Activated CD4-positive, alpha-beta T cell treated with anti-CD3 and anti-CD28 coated beads, Interleukin-2, amount 50 U/mL, for 16 hours (primary cell): ENCODE results near the gene ZNF841.
"Not testable (repeated sequence)": the region's sequence is repeated elsewhere in the genome, so short reads cannot be mapped to it uniquely, and the experiment has no call there.

Source experiments
- DNase-seq: peaks from one replicate; pipeline ENCODE4 v3.0.0-alpha.2; 2020

ZNF841 gene

GRCh38 chr19:52095172-52096014 lies at the start of gene ZNF841:
ZNF841 (minus strand) TSS chr19:52095765; CDS start chr19:52084801, 10,964 bp downstream.
- DNase-seq = peak; percentile 78

- DNase-seq = no peak
These were observed 46.5 kb upstream of the ZNF841 start for GRCh38 chr19:52142001-52142595.

GRCh38 chr19:52141203-52141602 lies 45.6 kb upstream of the ZNF841 start:
- no peak for DNase-seq

- no peak for DNase-seq
These were observed 44.6 kb upstream of the ZNF841 start for GRCh38 chr19:52140032-52140710.

GRCh38 chr19:52139252-52140031 lies 43.9 kb upstream of the ZNF841 start, which contains the start of gene ZNF616:
ZNF616 (minus strand) TSS chr19:52139938; CDS start chr19:52130512, 9,426 bp downstream.
- DNase-seq = peak; percentile 94

GRCh38 chr19:52138983-52139251 lies 43.4 kb upstream of the ZNF841 start:
- DNase-seq = no peak

GRCh38 chr19:52138278-52138982 lies 42.9 kb upstream of the ZNF841 start:
- DNase-seq = peak; percentile 8

- no peak for DNase-seq
These were observed 24.7 kb upstream of the ZNF841 start for GRCh38 chr19:52120286-52120685.

- no peak for DNase-seq
These were observed 20.0 kb upstream of the ZNF841 start for GRCh38 chr19:52115526-52116053.

GRCh38 chr19:52114691-52115090 lies 19.1 kb upstream of the ZNF841 start:
- no peak for DNase-seq

- DNase-seq = no peak
These were observed 17.1 kb upstream of the ZNF841 start for GRCh38 chr19:52112624-52113023.

GRCh38 chr19:52110780-52111179 lies 15.2 kb upstream of the ZNF841 start:
- DNase-seq = no peak

GRCh38 chr19:52102782-52103181 lies 7.2 kb upstream of the ZNF841 start:
- DNase-seq = no peak

- DNase-seq = no peak
These were observed 6.4 kb upstream of the ZNF841 start for GRCh38 chr19:52101866-52102562.

GRCh38 chr19:52099497-52100138 lies 4.1 kb upstream of the ZNF841 start:
- peak; percentile 1 for DNase-seq

- DNase-seq = not testable (repeated sequence)
These were observed 851 bp upstream of the ZNF841 start for GRCh38 chr19:52096416-52096815.

GRCh38 chr19:52094526-52095130 lies 937 bp downstream of the ZNF841 start:
- DNase-seq = no peak

- DNase-seq = no peak
These were observed 9.1 kb downstream of the ZNF841 start for GRCh38 chr19:52086481-52086880.

- DNase-seq = no peak
These were observed 25.1 kb downstream of the ZNF841 start for GRCh38 chr19:52070496-52070895.

- DNase-seq = no peak
These were observed 25.9 kb downstream of the ZNF841 start for GRCh38 chr19:52069653-52070052.
